ENCODE measurements around the gene PRRC2A. TPM values are rescaled to one million over a fixed set of nuclear protein-coding genes. Genes with fewer than 3 reads are reported as not detected.

PRRC2A gene
- total RNA-seq, 1 experiment from 2014 or later: 383 TPM

- peak overlapping the region; percentile 30 for H3T11ph ChIP-seq (ENCODE audit: low read length)
- no peak overlapping the region for H3K23ac ChIP-seq (ENCODE audit: insufficient read length, low read depth, low read length)
- no peak overlapping the region for H2BK5ac ChIP-seq (ENCODE audit: insufficient read length, low read length)
- no peak overlapping the region; the same call in 1 of the 2 replicates for H3K4ac ChIP-seq (ENCODE audit: low read depth, low read length)
- peak; percentile 99 for DNase-seq
- peaks cover 14% of the 10 kb centered on the region for H3K4me1 ChIP-seq (ENCODE audit: insufficient read depth, low read length)
- peak overlapping the region; percentile 58 for H2BK120ac ChIP-seq (ENCODE audit: low read depth, low read length, poor library complexity, severe bottlenecking)
- no peaks in the 10 kb centered on the region for H3K9me3 ChIP-seq (ENCODE audit: control insufficient read depth, low read depth, low read length)
- H3K27me3 Mint-ChIP-seq (ENCODE audit: low read depth): no peaks in the 10 kb centered on the region
- peaks cover 20% of the 10 kb centered on the region for H3K79me2 ChIP-seq (ENCODE audit: insufficient read depth, low read length)
- peaks cover 29 to 34% of the 10 kb centered on the region in 2 experiments for H3K4me1 Mint-ChIP-seq
- H3K9me3 Mint-ChIP-seq: no peaks in the 10 kb centered on the region; a peak in 1 of 5 replicates
- no peak for TF ChIP-seq CTCF (conservative IDR thresholded peaks at IDR 0.05)
- peak overlapping the region; percentile 100 for H3K27ac Mint-ChIP-seq
- peak overlapping the region; percentile 95 for H3K14ac ChIP-seq (ENCODE audit: insufficient read depth, low read length)
- H3K27me3 ChIP-seq (ENCODE audit: insufficient read depth, low read length): no peaks in the 10 kb centered on the region
- H4K8ac ChIP-seq (replicated peaks; ENCODE audit: insufficient read length, low read depth, low read length): no peak overlapping the region
- H3K27ac ChIP-seq (ENCODE audit: insufficient read length, low read depth, low read length): peak overlapping the region; percentile 86
- H3K4me2 ChIP-seq (ENCODE audit: insufficient read depth, insufficient read length, low read length): peak overlapping the region; percentile 31
- no peak overlapping the region for H2BK15ac ChIP-seq (ENCODE audit: low read depth, low read length)
- no peak overlapping the region for H2BK20ac ChIP-seq (ENCODE audit: low read depth, low read length, poor library complexity, severe bottlenecking)
- H4K20me1 ChIP-seq (ENCODE audit: control insufficient read depth, insufficient read depth, insufficient read length): no peaks in the 10 kb centered on the region
- H3K56ac ChIP-seq (ENCODE audit: insufficient read length, low read depth, low read length): no peak overlapping the region
- WGBS (ENCODE audit: extremely low coverage, insufficient read length, low lambda C conversion rate): no CpG with 5 or more reads among the region's 50 CpGs
- peak overlapping the region; percentile 93 to 98 for H3K4me3 Mint-ChIP-seq
- H2AK5ac ChIP-seq (ENCODE audit: insufficient read length, low read length): no peak overlapping the region
- H3K9ac ChIP-seq (ENCODE audit: extremely low read depth, insufficient read length, low read length): peak overlapping the region; percentile 74
- no peak overlapping the region for H2BK12ac ChIP-seq (ENCODE audit: insufficient read length, low read depth, low read length)
- no peak overlapping the region for H2AFZ ChIP-seq (ENCODE audit: low read length)
- H4K5ac ChIP-seq (ENCODE audit: insufficient read length, low read depth, low read length): no peak overlapping the region
- no peak overlapping the region for H4K91ac ChIP-seq (ENCODE audit: insufficient read length, low read depth, low read length)
- H3K23me2 ChIP-seq (ENCODE audit: insufficient read length, low read depth, low read length, poor library complexity, severe bottlenecking): peaks cover 8% of the 10 kb centered on the region
- H3K36me3 Mint-ChIP-seq (ENCODE audit: insufficient read depth in 1 of 3, low read depth in 3 of 3): peaks cover 35 to 39% (median 39%) of the 10 kb centered on the region in 3 experiments
- H3K79me1 ChIP-seq (ENCODE audit: insufficient read depth, low read depth, low read length, poor library complexity, severe bottlenecking): peaks cover 2% of the 10 kb centered on the region
- H3K18ac ChIP-seq (ENCODE audit: insufficient read length, low read depth, low read length): peak overlapping the region; percentile 90
Observed at GRCh38 chr6:31619805-31620585, 520 bp upstream of the PRRC2A start.

Measured in H9 (cell line).